CD14-positive monocyte (primary cell): Measurements from ENCODE around the gene PHC2. TPM values are rescaled to one million over a fixed set of nuclear protein-coding genes. Genes with fewer than 3 reads are reported as not detected.

Experiments
- DNase-seq, 3 donors: peaks; one replicate each; pipeline ENCODE4 v3.0.0-alpha.2; 2011 to 2022
- H2AFZ ChIP-seq: 2 replicates; pipeline ENCODE4 v1.6.0; 2012; ENCODE audit warnings: mild to moderate bottlenecking, low read depth, low read length, inconsistent platforms; ENCODE audit not compliant: insufficient read depth, poor library complexity, severe bottlenecking
- H3K27ac ChIP-seq, 2 donors: 1 replicate in 1 of 2; 2 replicates in 1 of 2; pipeline ENCODE4 v1.5.1; 2012 to 2013; ENCODE audit warnings: low read length in 2 of 2, control low read depth in 1 of 2, inconsistent platforms in 1 of 2, low read depth in 1 of 2, mild to moderate bottlenecking in 1 of 2
- H3K27me3 ChIP-seq, 2 donors: one replicate each; pipeline versions ENCODE4 v1.6.0 to v1.6.1; 2011 to 2013; ENCODE audit warnings: low read length in 2 of 2; ENCODE audit not compliant: control insufficient read depth in 2 of 2, insufficient read depth in 2 of 2
- H3K36me3 ChIP-seq, 2 donors: replicated peaks in 1 of 2; 1 replicate in 1 of 2; 2 replicates in 1 of 2; pipeline versions ENCODE4 v1.5.1 to v1.6.1; 2012 to 2013; ENCODE audit warnings: low read length in 2 of 2, control low read depth in 1 of 2, inconsistent platforms in 1 of 2, mild to moderate bottlenecking in 1 of 2; ENCODE audit not compliant: insufficient read depth in 2 of 2, control insufficient read depth in 1 of 2
- H3K4me1 ChIP-seq, 2 donors: 1 replicate in 1 of 2; 2 replicates in 1 of 2; pipeline versions ENCODE4 v1.5.1 to v1.6.1; 2012 to 2013; ENCODE audit warnings: low read length in 2 of 2, control low read depth in 1 of 2, inconsistent platforms in 1 of 2, mild to moderate bottlenecking in 1 of 2, moderate library complexity in 1 of 2; ENCODE audit not compliant: insufficient read depth in 2 of 2, control insufficient read depth in 1 of 2
- H3K4me2 ChIP-seq: replicated peaks from 2 replicates; pipeline ENCODE3; 2012; ENCODE audit warnings: low read length, moderate library complexity, mild to moderate bottlenecking; ENCODE audit not compliant: poor library complexity, severe bottlenecking; ENCODE audit errors: extremely low read depth
- H3K4me3 ChIP-seq, 3 experiments: fragments of 200-600 bp in 1 of 3; sonication (generic) in 1 of 3; replicated peaks in 1 of 3; 1 replicate in 2 of 3; 2 replicates in 1 of 3; pipeline ENCODE4 v1.5.1; 2011 to 2013; ENCODE audit warnings: low read length in 3 of 3, mild to moderate bottlenecking in 3 of 3, control low read depth in 2 of 3, low read depth in 2 of 3, inconsistent platforms in 1 of 3, moderate library complexity in 1 of 3
- H3K79me2 ChIP-seq: 2 replicates; pipeline ENCODE4 v1.6.0; 2012; ENCODE audit warnings: mild to moderate bottlenecking, control low read depth, inconsistent platforms, low read length, moderate library complexity; ENCODE audit not compliant: insufficient read depth
- H3K9ac ChIP-seq: 2 replicates; pipeline ENCODE4 v1.6.0; 2017; ENCODE audit warnings: low read length, mild to moderate bottlenecking; ENCODE audit not compliant: insufficient read depth, poor library complexity, severe bottlenecking
- H3K9me3 ChIP-seq, 2 donors: replicated peaks in 1 of 2; 1 replicate in 1 of 2; 2 replicates in 1 of 2; pipeline versions ENCODE4 v1.5.1 to v1.6.1; 2012 to 2013; ENCODE audit warnings: low read length in 2 of 2, control low read depth in 1 of 2; ENCODE audit not compliant: control insufficient read depth in 1 of 2, insufficient read depth in 1 of 2
- H4K20me1 ChIP-seq: 2 replicates; pipeline ENCODE4 v1.6.0; 2012; ENCODE audit warnings: mild to moderate bottlenecking, low read length, control low read depth, moderate library complexity; ENCODE audit not compliant: insufficient read depth
- H3K27ac Mint-ChIP-seq, 7 donors: one replicate each; pipeline ENCODE4 v1.8.0; 2020; ENCODE audit warnings: mild to moderate bottlenecking in 7 of 7, mixed read lengths in 7 of 7, moderate library complexity in 6 of 7, inconsistent platforms in 2 of 7
- H3K27me3 Mint-ChIP-seq, 3 donors: one replicate each; pipeline ENCODE4 v1.8.0; 2021 to 2022; ENCODE audit warnings: low read depth in 3 of 3, mild to moderate bottlenecking in 3 of 3, mixed read lengths in 3 of 3, moderate library complexity in 3 of 3, inconsistent platforms in 1 of 3
- H3K36me3 Mint-ChIP-seq, 2 donors: one replicate each; pipeline ENCODE4 v1.8.0; 2020; ENCODE audit warnings: mixed read lengths in 2 of 2, inconsistent platforms in 1 of 2, mild to moderate bottlenecking in 1 of 2
- H3K4me1 Mint-ChIP-seq: one replicate; pipeline ENCODE4 v1.8.0; 2020; ENCODE audit warnings: mild to moderate bottlenecking, mixed read lengths
- H3K4me3 Mint-ChIP-seq, 2 donors: one replicate each; pipeline ENCODE4 v1.8.0; 2020; ENCODE audit warnings: mild to moderate bottlenecking in 2 of 2, mixed read lengths in 2 of 2, moderate library complexity in 1 of 2
- H3K9me3 Mint-ChIP-seq, 7 donors: one replicate each; pipeline ENCODE4 v1.8.0; 2020 to 2022; ENCODE audit warnings: mixed read lengths in 7 of 7, mild to moderate bottlenecking in 6 of 7, moderate library complexity in 6 of 7, inconsistent platforms in 2 of 7
- CTCF ChIP-seq: fragments of 200-600 bp; IDR thresholded peaks from one replicate; pipeline ENCODE4 v1.8.0; 2022; ENCODE audit warnings: antibody characterized with exemption, mild to moderate bottlenecking
- WGBS: methylation state at CpG from one replicate; pipeline ENCODE4 v1.1.5; 2013; ENCODE audit warnings: missing lambda C conversion rate; ENCODE audit not compliant: insufficient coverage; 5-methylcytosine and 5-hydroxymethylcytosine counted together
- intact Hi-C, 2 donors: fragments of 100-400 bp; cut with micrococcal nuclease; formaldehyde crosslinking; loops; one replicate each; pipeline versions ENCODE4 v1.15.0 to v1.15.1; 2023
- polyA plus RNA-seq, 3 donors: library from polyadenylated mRNA; depleted of rRNA in 1 of 3; unstranded in 2 of 3; stranded (reverse) in 1 of 3; fragments of 300-500 nt in 2 of 3; fragments of >200 nt in 1 of 3; fragmentation: Illumina TruSeq in 2 of 3; gene quantifications; 1 replicate in 2 of 3; 2 replicates in 1 of 3; pipeline ENCODE4 v1.2.3, GENCODE V29; 2012 to 2021

Gene PHC2
- polyA plus RNA-seq, 3 donors = 18.9 to 85.3 (median 53.1) TPM

GRCh38 chr1:33375316-33375715, 55.6 kb downstream of the PHC2 start:
- Histone ChIP-seq H4K20me1 (no peaks in the 10 kb centered on the region), H3K9ac (no peak overlapping the region), H3K36me3 (peaks cover 0 to 2% of the 10 kb centered on the region in 2 donors), H3K4me3 (no peak overlapping the region), H2AFZ (no peak overlapping the region), H3K27ac (no peak overlapping the region), H3K4me1 (peaks cover 11 to 12% of the 10 kb centered on the region in 2 donors), H3K4me2 (no peak overlapping the region), H3K27me3 (no peaks in the 10 kb centered on the region), H3K79me2 (no peaks in the 10 kb centered on the region), H3K9me3 (no peaks in the 10 kb centered on the region)
- no peaks in the 10 kb centered on the region for H3K9me3 Mint-ChIP-seq
- intact Hi-C loops = no loop called here
- DNase-seq = no peak
- WGBS = 100% methylated on average over 8 of the region's 9 CpGs
- H3K4me3 Mint-ChIP-seq = no peak overlapping the region
- peaks cover 18% of the 10 kb centered on the region for H3K4me1 Mint-ChIP-seq
- H3K27me3 Mint-ChIP-seq = peaks cover 1 to 6% (median 4%) of the 10 kb centered on the region in 3 donors
- TF ChIP-seq CTCF = no peak
- no peak overlapping the region for H3K27ac Mint-ChIP-seq
- peaks cover 16% of the 10 kb centered on the region in 2 donors for H3K36me3 Mint-ChIP-seq

- H3K4me3 Mint-ChIP-seq = no peak overlapping the region
- Histone ChIP-seq H3K9me3 (no peaks in the 10 kb centered on the region), H3K4me1 (peaks cover 6% of the 10 kb centered on the region in 2 donors), H3K27me3 (no peaks in the 10 kb centered on the region), H3K4me2 (no peak overlapping the region), H3K36me3 (peaks cover 0 to 2% of the 10 kb centered on the region in 2 donors), H3K9ac (no peak overlapping the region), H2AFZ (no peak overlapping the region), H3K79me2 (no peaks in the 10 kb centered on the region), H3K4me3 (no peak overlapping the region), H3K27ac (no peak overlapping the region), H4K20me1 (no peaks in the 10 kb centered on the region)
- no peak for DNase-seq
- 80% methylated on average over 4 of the region's 5 CpGs for WGBS
- intact Hi-C loops = no loop called here
- H3K36me3 Mint-ChIP-seq = peaks cover 16% of the 10 kb centered on the region in 2 donors
- H3K9me3 Mint-ChIP-seq = no peaks in the 10 kb centered on the region
- H3K27ac Mint-ChIP-seq = no peak overlapping the region
- no peak for TF ChIP-seq CTCF
- peaks cover 10% of the 10 kb centered on the region for H3K4me1 Mint-ChIP-seq
- peaks cover 0 to 6% (median 4%) of the 10 kb centered on the region in 3 donors for H3K27me3 Mint-ChIP-seq
These were observed 56.4 kb downstream of the PHC2 start for GRCh38 chr1:33374336-33375105.
